Amygdala (tissue), 56 donors: Measurements from ENCODE around the gene LINGO3.
"Not testable (repeated sequence)": the region's sequence is repeated elsewhere in the genome, so short reads cannot be mapped to it uniquely, and the experiment has no call there.

ENCODE experiments used
- DNase-seq, 56 donors: peaks; one replicate each; lab custom pipeline; 2025; lab: John Stamatoyannopoulos, UW

Gene LINGO3

GRCh38 chr19:2308114-2308556, at the start of gene LINGO3:
Gene LINGO3, minus strand, starts transcription at chr19:2308154. Its CDS starts 16,378 bp downstream, at chr19:2291776.
- DNase-seq: peak in 1 of 56 donors; percentile 51

DNA sequence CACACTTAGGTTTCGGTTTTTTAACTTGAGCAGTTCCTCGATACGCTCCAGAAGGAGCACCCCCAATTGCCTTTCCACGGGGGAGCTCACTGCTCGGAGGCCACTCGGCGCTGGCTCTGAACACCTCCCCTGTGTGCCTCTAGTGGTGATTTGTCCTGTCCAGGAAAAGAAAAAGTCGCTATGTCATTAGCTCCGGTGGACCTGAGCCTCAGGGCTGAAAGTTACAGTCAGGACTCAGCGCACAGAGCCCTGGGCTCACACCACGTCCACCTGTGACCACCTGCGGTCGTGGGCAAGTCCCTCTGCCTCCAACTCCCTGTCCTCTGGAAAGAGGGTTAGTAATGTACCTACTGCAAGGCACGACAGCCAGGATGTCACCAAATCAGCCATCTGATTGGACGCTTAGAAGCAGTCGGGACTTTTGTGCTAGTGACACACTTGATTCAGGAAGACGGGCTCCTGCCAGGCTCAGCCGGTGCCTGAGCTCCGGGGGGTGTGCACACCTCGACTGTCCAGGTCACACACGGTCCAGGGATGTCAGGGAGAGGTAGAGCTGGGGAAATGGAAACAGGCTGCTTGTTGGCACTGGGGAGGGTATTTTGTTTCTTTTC, 48.2 kb upstream of the LINGO3 start:
- DNase-seq: no peak

- DNase-seq: no peak
These were observed 47.4 kb upstream of the LINGO3 start for GRCh38 chr19:2355168-2356035.

GRCh38 chr19:2354670-2355069, 46.7 kb upstream of the LINGO3 start:
- DNase-seq: no peak

- no peak for DNase-seq
These were observed 46.1 kb upstream of the LINGO3 start for GRCh38 chr19:2353887-2354592.

DNA sequence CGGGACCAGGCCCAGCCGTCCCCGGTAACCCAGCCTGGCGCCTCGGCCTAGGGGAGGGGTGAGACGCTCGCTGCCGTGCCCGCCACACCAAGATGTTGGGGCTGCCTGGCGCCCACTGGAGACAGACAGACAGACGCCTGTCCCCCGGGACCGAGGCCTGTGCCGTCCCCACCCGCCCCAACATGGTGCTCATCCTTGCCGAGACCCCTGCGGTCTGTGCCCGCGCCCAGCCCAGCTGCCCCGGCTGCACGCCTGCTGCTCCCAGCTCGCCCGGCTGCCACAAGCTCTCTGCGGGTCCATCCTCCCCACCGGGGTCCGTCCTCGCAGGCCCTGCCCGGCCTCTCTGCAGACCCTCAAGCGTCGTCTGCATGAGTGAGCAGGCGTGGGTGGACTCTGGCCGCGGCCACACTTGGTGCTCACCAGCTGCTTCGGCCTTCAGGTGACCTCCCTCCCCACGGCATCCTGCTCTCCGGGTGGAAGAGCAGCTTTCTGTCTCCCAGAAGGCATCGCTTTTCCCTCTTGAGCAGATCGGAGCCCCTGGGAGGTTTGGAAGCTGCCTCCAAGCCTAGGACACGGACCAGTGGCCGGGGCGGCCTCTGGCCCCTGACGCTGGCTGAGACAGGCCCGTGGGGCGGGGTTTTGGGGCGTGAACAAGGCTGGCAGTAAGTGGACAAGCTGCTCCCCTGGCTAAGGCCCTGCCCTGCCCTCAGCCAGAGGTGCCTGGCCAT, 45.4 kb upstream of the LINGO3 start:
- DNase-seq: no peak

DNA sequence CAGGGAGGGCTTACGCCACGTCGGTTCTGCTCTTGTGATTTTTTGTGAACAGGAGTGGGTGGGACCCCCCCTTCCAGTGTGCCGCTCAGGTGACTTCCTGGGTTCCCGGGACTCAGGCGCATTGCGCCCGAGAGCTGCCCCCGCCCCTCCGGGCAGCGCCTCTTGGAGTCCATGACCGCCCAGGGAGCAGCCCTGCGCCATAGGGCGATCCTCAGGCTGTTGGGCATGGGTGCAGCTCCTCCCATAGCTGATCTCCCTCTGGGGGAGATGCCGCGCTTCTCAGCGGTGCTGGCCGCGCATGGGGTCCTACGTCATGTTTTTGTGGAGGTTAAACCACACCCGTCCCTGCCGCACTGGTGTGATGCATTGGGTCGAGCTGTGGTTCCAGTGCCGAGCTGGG, 44.2 kb upstream of the LINGO3 start:
- DNase-seq: no peak

- DNase-seq: no peak
These were observed 43.6 kb upstream of the LINGO3 start for GRCh38 chr19:2351591-2351990.

- DNase-seq: no peak
These were observed 42.7 kb upstream of the LINGO3 start for GRCh38 chr19:2350656-2351055.

DNA sequence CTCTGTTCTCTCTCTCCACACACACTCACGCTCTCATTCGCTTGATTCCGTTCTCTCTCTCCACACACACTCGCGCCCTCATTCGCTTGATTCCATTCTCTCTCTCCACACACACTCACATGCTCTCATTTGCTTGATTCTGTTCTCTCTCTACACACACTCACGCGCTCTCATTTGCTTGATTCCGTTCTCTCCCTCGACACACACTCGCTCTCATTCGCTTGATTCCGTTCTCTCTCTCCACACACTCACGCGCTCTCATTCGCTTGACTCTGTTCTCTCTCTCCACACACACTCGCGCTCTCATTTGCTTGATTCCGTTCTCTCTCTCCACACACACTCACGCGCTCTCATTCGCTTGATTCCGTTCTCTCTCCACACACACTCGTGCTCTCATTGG, 41.9 kb upstream of the LINGO3 start:
- DNase-seq: not testable (repeated sequence)

GRCh38 chr19:2345794-2346663, 38.1 kb upstream of the LINGO3 start:
- DNase-seq: peak in 8 of 56 donors; percentile 7 to 44 (median 25)

GRCh38 chr19:2345076-2345475, 37.1 kb upstream of the LINGO3 start:
- DNase-seq: no peak

DNA sequence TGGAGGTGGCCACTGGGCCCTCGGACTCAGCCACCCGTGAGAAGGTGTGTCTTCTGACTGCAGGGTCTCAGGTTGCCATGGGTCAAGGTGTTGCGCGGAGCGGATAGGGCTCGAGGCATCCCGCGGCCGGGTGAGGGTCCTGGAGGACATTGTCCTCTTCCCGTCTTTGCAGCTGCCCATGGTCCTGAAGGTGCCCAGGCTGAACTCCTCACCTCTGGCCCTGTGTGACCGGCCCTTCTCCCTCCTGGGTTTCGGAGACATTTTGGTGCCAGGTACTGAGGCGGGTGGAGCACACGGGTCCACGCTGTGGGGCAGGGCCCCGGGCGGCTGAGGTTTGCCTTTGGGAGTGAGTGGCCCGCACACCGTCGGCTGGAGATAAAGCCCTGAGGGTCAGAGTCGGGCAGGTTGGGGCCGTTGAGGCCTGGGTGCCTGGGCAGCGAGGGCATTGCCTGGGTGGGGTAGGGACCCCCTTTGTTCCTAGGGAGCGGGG, 36.5 kb upstream of the LINGO3 start:
- DNase-seq: no peak

DNA sequence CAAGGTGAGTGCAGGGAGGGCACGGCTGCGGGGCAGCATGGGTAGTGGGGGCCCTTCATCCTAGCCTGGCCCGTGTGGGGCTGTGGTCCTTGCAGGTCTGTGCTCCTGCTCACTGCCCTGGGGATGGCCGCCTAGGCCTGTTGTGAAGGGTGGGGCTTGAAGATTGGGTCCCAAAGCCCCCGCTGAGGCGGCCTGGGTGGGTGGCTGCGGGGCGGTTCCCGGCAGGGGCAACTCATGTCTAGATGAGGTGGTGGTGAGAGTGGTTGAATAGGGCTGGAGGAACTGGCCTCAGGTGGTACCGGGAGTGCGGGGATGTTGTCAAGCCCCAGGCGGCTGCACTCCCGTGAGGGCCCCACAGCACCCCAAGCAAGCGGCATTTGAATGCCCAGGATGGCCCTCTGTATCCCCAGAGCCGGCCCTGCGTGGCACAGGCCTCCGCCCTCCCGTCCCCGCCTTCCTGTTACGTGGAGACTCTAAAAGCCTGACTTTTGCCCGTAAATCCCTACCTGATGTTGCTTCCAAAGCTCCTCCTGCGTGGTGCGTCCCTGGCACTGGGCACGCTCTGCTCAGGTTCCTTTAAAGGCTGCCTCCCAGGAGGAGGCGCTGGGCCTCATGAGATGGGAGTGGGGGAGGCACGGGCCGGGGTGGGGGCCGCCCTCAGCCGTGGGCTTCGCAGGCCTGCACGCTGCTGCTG, 35.5 kb upstream of the LINGO3 start:
- DNase-seq: no peak

DNA sequence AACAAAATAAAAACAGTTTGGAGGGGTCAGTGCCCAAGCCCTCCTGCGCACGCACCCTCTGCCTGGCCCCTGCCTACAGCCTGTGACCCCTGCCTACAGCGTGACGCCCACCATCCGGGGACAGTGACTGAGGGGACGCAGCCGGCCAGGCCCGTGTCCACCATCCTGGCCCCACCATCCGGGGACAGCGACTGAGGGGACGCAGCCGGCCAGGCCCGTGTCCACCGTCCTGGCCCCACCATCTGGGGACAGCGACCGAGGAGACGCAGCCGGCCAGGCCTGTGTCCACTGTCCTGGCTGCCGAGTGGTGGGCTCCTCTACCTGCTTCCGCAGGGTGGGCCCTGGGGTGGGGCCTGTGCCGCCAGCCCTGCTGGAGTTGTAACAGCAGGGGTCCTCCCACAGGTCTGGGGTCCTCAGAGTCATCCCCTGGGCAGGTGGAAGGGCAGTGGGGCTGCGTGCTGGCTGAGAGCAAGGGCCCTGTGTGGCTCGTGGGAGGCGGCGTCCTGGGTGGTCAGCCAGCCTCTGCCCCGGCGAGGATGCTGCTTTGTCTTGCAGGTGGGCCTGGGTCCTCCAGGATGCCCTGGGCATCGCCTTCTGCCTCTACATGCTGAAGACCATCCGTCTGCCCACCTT, 34.8 kb upstream of the LINGO3 start:
- no peak for DNase-seq

DNA sequence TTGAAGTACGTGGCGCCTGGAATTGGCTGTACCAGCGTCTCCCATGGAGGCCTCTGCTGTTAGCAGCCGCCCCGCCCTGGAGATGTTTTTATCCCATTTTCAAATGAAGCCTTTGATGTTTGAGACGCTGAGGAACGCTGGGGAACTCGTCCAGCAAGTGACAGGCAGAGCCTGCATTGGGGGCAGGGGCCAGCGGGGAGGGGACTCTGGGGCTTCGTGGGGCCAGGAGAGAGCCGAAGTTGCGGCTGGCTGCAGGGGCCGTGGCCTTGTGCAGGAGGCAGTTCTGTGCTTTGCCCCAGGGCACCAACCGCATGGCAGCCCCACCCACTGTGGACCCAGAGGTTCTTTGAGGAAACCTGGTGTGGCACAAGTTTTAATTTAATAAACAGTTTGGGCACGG, 34.0 kb upstream of the LINGO3 start:
- no peak for DNase-seq

DNA sequence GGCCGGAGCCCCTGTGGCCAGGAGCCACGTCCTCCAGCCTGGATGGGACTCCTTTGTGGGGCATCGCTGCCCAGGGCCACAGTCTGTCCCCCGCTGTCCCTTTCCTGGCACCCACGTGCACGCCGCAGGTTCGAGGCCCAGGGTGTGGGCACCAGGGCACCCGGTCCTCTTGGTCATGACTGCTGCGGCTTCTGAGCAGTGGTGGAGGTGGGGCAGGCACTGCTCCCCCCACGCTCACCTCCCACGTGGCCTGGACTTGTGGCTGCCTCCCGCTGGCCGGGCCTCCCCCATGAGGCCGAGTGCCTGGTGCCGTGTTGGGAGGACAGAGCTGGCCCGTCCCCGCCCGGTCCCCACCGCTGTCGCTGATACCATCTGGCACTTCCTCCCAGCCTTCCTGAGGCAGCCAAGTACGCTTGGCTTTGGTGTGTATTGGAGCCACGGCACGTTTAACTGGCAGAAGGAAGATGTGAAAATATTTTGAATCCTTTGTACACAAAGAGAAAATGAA, 33.3 kb upstream of the LINGO3 start:
- DNase-seq: peak in 2 of 56 donors; percentile 7 to 18
